Body of pancreas (tissue), 4 donors: ENCODE results near the gene SMCO2. TPM values are rescaled to one million over a fixed set of nuclear protein-coding genes. Genes with fewer than 3 reads are reported as not detected.

Experiments used
- ATAC-seq: fragments of 150-250 bp; one replicate; pipeline ENCODE4 v1.9.1; 2016
- DNase-seq, 4 donors: peaks; one replicate each; pipeline ENCODE4 v3.0.0-alpha.2; 2019
- H3K27ac ChIP-seq, 4 donors: fragments of 200-600 bp; sonication (generic); 1 replicate in 3 of 4; 2 replicates in 1 of 4; pipeline versions ENCODE4 v1.5.1 to v1.6.1; 2016 to 2019; ENCODE audit warnings: mild to moderate bottlenecking in 1 of 4, mixed read lengths in 1 of 4, moderate library complexity in 1 of 4
- H3K27me3 ChIP-seq, 2 donors: fragments of 200-600 bp; sonication (generic); one replicate each; pipeline ENCODE4 v1.6.0; 2016; ENCODE audit warnings: mild to moderate bottlenecking in 1 of 2
- H3K36me3 ChIP-seq, 2 donors: fragments of 200-600 bp; sonication (generic); replicated peaks in 1 of 2; 2 replicates each; pipeline ENCODE4 v1.5.1; 2016; ENCODE audit warnings: low read depth in 2 of 2; ENCODE audit not compliant: insufficient read depth in 1 of 2
- H3K4me1 ChIP-seq: fragments of 200-600 bp; sonication (generic); one replicate; pipeline ENCODE4 v1.6.0; 2016
- H3K4me3 ChIP-seq, 2 donors: fragments of 200-600 bp; sonication (generic); 1 replicate in 1 of 2; 2 replicates in 1 of 2; pipeline ENCODE4 v1.5.1; 2016 to 2019
- H3K9me3 ChIP-seq, 3 donors: fragments of 200-600 bp; sonication (generic); 1 replicate in 2 of 3; 2 replicates in 1 of 3; pipeline ENCODE4 v1.5.1; 2016
- CTCF ChIP-seq, 7 experiments: fragments of 450-650 bp in 4 of 7; fragments of 200-600 bp in 3 of 7; sonication (generic) in 3 of 7; IDR thresholded peaks; one replicate each; pipeline ENCODE4 v1.5.1; 2016 to 2019; ENCODE audit warnings: antibody characterized with exemption in 7 of 7
- POLR2A ChIP-seq, 3 donors: fragments of 450-650 bp; IDR thresholded peaks; one replicate each; pipeline ENCODE4 v1.6.1; 2016; ENCODE audit warnings: antibody characterized with exemption in 3 of 3, mild to moderate bottlenecking in 2 of 3
- WGBS, 2 donors: methylation state at CpG; one replicate each; pipeline ENCODE4 v1.1.5; 2017; 5-methylcytosine and 5-hydroxymethylcytosine counted together
- intact Hi-C: fragments of 100-400 bp; cut with DNase I; formaldehyde crosslinking; loops from one replicate; pipeline ENCODE4 v1.15.1; 2023
- total RNA-seq, 2 donors: library from RNA; depleted of rRNA; stranded (reverse); fragments of >200 nt; gene quantifications; one replicate each; pipeline ENCODE4 v1.1.0, GENCODE V29; 2016

Gene SMCO2
- total RNA-seq, 2 donors from 2014 or later: not detected

DNA sequence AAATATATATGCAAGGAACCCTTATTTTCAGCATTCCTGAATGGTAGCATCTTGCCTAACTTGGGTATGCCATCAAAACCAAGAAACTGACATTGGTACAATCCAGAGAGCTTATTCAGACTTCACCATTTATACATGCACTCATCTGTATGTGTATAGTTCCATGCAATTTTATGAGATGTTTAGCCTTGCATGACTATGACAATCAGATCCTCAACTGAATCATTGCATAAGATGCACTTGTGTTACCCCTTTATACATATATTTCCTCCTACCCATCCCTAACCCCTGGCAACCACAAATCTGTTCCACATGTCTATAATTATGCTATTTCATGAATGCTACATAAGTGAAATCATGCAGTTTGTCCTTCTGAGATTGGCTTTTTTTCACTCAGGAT, 40.4 kb downstream of the SMCO2 start:
- H3K4me1 ChIP-seq: peaks cover 3% of the 10 kb centered on the region
- H3K27ac ChIP-seq: no peak overlapping the region
- no peaks in the 10 kb centered on the region for H3K36me3 ChIP-seq
- DNase-seq: no peak
- TF ChIP-seq POLR2A (IDR thresholded peaks at IDR 0.05): no peak
- TF ChIP-seq CTCF (IDR thresholded peaks at IDR 0.05): no peak
- intact Hi-C loops: no loop called here
- H3K9me3 ChIP-seq: no peaks in the 10 kb centered on the region
- H3K4me3 ChIP-seq: no peak overlapping the region
- no peaks in the 10 kb centered on the region for H3K27me3 ChIP-seq
- no peak for ATAC-seq

- TF ChIP-seq POLR2A (IDR thresholded peaks at IDR 0.05) (no peak), CTCF (IDR thresholded peaks at IDR 0.05) (peak in 1 of 7 experiments; percentile 6)
- intact Hi-C loops: no loop called here
- WGBS, 2 donors: 72 to 73% methylated on average over 5 of the region's 5 CpGs
Measured at GRCh38 chr12:27488479-27488878, 41.9 kb downstream of the SMCO2 start.

DNA sequence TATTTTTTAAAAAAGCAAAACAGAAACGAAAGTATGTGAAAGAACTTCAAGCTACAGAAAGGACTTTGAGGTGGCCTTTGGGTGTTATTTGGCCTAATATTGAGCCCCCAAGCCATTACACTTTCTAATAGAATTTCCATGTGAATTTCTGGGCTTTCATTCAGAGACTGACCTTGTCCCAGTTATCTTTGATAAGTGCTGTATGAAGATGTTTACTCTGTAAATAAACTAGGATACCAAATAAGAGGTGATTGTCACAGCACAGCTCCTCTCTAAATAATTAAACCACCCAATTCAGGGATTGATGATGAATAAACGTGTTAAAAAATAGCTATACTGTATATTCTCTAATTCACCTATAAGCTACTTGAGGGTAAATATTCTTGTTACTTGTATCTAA, 44.7 kb downstream of the SMCO2 start:
- ATAC-seq: no peak
- H3K27ac ChIP-seq: no peak overlapping the region
- H3K4me3 ChIP-seq: no peak overlapping the region
- H3K36me3 ChIP-seq: no peaks in the 10 kb centered on the region
- H3K27me3 ChIP-seq: no peaks in the 10 kb centered on the region
- no peaks in the 10 kb centered on the region for H3K9me3 ChIP-seq
- no peak for DNase-seq
- intact Hi-C loops: no loop called here
- no peak for TF ChIP-seq CTCF (IDR thresholded peaks at IDR 0.05)
- TF ChIP-seq POLR2A (IDR thresholded peaks at IDR 0.05): no peak
- H3K4me1 ChIP-seq: peaks cover 3% of the 10 kb centered on the region
- WGBS, 2 donors: 35 to 38% methylated on average over 2 of the region's 2 CpGs

More at GRCh38 chr12:27488479-27488878, 41.9 kb downstream of the SMCO2 start:
- no peak for ATAC-seq
- DNase-seq: no peak
- Histone ChIP-seq H3K9me3 (no peaks in the 10 kb centered on the region), H3K36me3 (no peaks in the 10 kb centered on the region), H3K27ac (no peak overlapping the region), H3K27me3 (no peaks in the 10 kb centered on the region), H3K4me3 (no peak overlapping the region), H3K4me1 (peaks cover 3% of the 10 kb centered on the region)

- no peaks in the 10 kb centered on the region for H3K36me3 ChIP-seq
- H3K27me3 ChIP-seq: no peaks in the 10 kb centered on the region
- no peak overlapping the region for H3K27ac ChIP-seq
- H3K4me1 ChIP-seq: peaks cover 3% of the 10 kb centered on the region
- ATAC-seq (no peak), DNase-seq (no peak)
- 62% methylated on average over 6 of the region's 6 CpGs for WGBS, 2 donors
- no peak for TF ChIP-seq CTCF (IDR thresholded peaks at IDR 0.05)
- TF ChIP-seq POLR2A (IDR thresholded peaks at IDR 0.05): no peak
- no peak overlapping the region for H3K4me3 ChIP-seq
- intact Hi-C loops: no loop called here
- no peaks in the 10 kb centered on the region for H3K9me3 ChIP-seq
Measured at GRCh38 chr12:27493260-27493940, 46.9 kb downstream of the SMCO2 start.

GRCh38 chr12:27497446-27497845, 50.9 kb downstream of the SMCO2 start:
- no peaks in the 10 kb centered on the region for H3K9me3 ChIP-seq
- 56 to 82% methylated on average over 3 of the region's 3 CpGs for WGBS, 2 donors
- intact Hi-C loops: no loop called here
- H3K27me3 ChIP-seq: no peaks in the 10 kb centered on the region
- no peak overlapping the region for H3K27ac ChIP-seq
- ATAC-seq (no peak), DNase-seq (no peak)
- no peaks in the 10 kb centered on the region for H3K4me1 ChIP-seq
- no peak overlapping the region for H3K4me3 ChIP-seq
- TF ChIP-seq CTCF (IDR thresholded peaks at IDR 0.05) (no peak), POLR2A (IDR thresholded peaks at IDR 0.05) (no peak)
- H3K36me3 ChIP-seq: no peaks in the 10 kb centered on the region
